ENCODE data around the gene IGFBP5. TPM values are rescaled to one million over a fixed set of nuclear protein-coding genes. Genes with fewer than 3 reads are reported as not detected.

Gene IGFBP5
- polyA plus RNA-seq, 1 of the 3 experiments (the other 2 are of a cell fraction), result 323 TPM

DNA sequence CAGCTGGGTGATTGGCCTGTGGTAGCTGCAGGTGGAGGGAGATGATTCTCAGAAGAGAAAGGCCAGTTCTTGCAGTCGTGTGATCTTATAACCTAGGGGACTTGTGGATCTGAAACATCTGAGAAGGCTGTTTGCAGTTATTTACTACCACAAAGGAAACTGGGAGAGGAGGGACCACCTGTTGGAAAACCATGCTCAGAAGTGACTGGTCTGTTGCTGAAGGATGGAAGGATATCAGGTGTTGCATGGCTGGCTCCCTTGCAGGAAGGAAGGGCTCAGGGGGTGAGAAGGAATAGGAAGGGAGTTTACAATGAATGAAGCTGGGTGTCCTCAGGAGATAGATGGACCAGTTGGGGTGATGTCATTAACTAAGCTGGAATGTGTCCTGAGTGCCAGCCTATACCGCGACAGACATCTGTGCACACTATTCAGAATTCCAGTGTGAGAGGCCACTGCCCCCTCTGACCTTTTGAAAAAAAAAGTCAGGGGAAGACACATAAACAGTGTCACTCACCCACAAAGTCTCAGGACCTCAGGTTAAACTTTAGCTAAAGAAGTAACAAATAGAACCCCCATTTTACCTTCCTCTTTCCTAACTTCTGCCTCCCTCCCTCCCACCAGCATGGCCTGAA, 44.6 kb downstream of the IGFBP5 start:
- DNase-seq, result no peak
- ChIA-PET POLR2A (no interaction called here), CTCF (interaction anchor here (0.8 to 24.7 kb wide), 7 partner anchors 11 to 1062 kb away, joined by 3 to 614 read pairs (median 5); partner anchors contain the start of gene IGFBP2)

DNA sequence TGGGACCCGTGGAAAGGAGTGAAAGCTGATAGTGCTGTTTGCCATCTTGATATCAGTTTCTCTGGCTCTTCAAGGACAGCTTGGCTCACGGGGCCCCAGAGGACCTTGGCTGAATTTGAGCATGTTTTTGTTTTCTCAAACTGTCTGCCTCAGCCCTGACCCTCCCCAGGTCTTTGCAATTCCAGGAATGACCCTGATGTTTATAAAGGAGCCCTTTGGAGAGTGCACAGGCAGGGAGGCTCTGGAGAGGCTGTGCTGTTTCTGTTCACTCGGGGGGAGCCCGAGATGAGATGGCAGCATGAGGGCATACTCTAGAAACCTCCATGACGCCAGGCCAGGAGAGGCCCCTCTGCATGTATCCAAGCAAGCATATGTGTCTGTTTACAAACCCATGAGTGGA, 45.8 kb downstream of the IGFBP5 start:
- H2AFZ ChIP-seq (ENCODE audit: low read depth), result no peak overlapping the region
- ChIA-PET CTCF (interaction anchor here (10.2 to 24.7 kb wide), 2 partner anchors 16 to 128 kb away, joined by 76 to 614 read pairs; no protein-coding TSS in a partner anchor), POLR2A (no interaction called here)
- no peak overlapping the region for H3K27ac ChIP-seq (ENCODE audit: low read depth in 2 of 2, low read length in 1 of 2)
- no peak overlapping the region for H3K4me2 ChIP-seq
- no peak for DNase-seq
- no peaks in the 10 kb centered on the region for H3K9me3 ChIP-seq
- no peak for TF ChIP-seq FOSL2 (IDR thresholded peaks at IDR 0.05; ENCODE audit: borderline replicate concordance, low read depth)
- TF ChIP-seq, protein P1, sequence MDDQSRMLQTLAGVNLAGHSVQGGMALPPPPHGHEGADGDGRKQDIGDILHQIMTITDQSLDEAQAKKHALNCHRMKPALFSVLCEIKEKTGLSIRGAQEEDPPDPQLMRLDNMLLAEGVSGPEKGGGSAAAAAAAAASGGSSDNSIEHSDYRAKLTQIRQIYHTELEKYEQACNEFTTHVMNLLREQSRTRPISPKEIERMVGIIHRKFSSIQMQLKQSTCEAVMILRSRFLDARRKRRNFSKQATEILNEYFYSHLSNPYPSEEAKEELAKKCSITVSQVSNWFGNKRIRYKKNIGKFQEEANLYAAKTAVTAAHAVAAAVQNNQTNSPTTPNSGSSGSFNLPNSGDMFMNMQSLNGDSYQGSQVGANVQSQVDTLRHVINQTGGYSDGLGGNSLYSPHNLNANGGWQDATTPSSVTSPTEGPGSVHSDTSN (IDR thresholded peaks at IDR 0.05), result no peak
- TF ChIP-seq, protein P2, sequence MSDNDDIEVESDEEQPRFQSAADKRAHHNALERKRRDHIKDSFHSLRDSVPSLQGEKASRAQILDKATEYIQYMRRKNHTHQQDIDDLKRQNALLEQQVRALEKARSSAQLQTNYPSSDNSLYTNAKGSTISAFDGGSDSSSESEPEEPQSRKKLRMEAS (IDR thresholded peaks at IDR 0.05; ENCODE audit: low read depth), result no peak
- no peak for TF ChIP-seq ELF1 (IDR thresholded peaks at IDR 0.05)
- TF ChIP-seq YY1 (IDR thresholded peaks at IDR 0.05; ENCODE audit: low read depth), result no peak
- TF ChIP-seq, protein P3, sequence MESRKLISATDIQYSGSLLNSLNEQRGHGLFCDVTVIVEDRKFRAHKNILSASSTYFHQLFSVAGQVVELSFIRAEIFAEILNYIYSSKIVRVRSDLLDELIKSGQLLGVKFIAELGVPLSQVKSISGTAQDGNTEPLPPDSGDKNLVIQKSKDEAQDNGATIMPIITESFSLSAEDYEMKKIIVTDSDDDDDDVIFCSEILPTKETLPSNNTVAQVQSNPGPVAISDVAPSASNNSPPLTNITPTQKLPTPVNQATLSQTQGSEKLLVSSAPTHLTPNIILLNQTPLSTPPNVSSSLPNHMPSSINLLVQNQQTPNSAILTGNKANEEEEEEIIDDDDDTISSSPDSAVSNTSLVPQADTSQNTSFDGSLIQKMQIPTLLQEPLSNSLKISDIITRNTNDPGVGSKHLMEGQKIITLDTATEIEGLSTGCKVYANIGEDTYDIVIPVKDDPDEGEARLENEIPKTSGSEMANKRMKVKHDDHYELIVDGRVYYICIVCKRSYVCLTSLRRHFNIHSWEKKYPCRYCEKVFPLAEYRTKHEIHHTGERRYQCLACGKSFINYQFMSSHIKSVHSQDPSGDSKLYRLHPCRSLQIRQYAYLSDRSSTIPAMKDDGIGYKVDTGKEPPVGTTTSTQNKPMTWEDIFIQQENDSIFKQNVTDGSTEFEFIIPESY (IDR thresholded peaks at IDR 0.05; ENCODE audit: borderline replicate concordance, low read depth), result no peak
- TF ChIP-seq NFIC (IDR thresholded peaks at IDR 0.05; ENCODE audit: borderline replicate concordance), result no peak
- TF ChIP-seq, protein P4, sequence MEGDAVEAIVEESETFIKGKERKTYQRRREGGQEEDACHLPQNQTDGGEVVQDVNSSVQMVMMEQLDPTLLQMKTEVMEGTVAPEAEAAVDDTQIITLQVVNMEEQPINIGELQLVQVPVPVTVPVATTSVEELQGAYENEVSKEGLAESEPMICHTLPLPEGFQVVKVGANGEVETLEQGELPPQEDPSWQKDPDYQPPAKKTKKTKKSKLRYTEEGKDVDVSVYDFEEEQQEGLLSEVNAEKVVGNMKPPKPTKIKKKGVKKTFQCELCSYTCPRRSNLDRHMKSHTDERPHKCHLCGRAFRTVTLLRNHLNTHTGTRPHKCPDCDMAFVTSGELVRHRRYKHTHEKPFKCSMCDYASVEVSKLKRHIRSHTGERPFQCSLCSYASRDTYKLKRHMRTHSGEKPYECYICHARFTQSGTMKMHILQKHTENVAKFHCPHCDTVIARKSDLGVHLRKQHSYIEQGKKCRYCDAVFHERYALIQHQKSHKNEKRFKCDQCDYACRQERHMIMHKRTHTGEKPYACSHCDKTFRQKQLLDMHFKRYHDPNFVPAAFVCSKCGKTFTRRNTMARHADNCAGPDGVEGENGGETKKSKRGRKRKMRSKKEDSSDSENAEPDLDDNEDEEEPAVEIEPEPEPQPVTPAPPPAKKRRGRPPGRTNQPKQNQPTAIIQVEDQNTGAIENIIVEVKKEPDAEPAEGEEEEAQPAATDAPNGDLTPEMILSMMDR (IDR thresholded peaks at IDR 0.05), result no peak
- no peak for TF ChIP-seq RXRA (IDR thresholded peaks at IDR 0.05; ENCODE audit: borderline replicate concordance, low read depth)
- no peak for TF ChIP-seq GATA2 (CRISPR knock-in tag; IDR thresholded peaks at IDR 0.05)
- no peak for TF ChIP-seq FOXM1 (IDR thresholded peaks at IDR 0.05; ENCODE audit: low read depth)
- no peak for TF ChIP-seq EZH2phosphoT487 (IDR thresholded peaks at IDR 0.05; ENCODE audit: borderline replicate concordance, low read depth)
- TF ChIP-seq, protein P5, sequence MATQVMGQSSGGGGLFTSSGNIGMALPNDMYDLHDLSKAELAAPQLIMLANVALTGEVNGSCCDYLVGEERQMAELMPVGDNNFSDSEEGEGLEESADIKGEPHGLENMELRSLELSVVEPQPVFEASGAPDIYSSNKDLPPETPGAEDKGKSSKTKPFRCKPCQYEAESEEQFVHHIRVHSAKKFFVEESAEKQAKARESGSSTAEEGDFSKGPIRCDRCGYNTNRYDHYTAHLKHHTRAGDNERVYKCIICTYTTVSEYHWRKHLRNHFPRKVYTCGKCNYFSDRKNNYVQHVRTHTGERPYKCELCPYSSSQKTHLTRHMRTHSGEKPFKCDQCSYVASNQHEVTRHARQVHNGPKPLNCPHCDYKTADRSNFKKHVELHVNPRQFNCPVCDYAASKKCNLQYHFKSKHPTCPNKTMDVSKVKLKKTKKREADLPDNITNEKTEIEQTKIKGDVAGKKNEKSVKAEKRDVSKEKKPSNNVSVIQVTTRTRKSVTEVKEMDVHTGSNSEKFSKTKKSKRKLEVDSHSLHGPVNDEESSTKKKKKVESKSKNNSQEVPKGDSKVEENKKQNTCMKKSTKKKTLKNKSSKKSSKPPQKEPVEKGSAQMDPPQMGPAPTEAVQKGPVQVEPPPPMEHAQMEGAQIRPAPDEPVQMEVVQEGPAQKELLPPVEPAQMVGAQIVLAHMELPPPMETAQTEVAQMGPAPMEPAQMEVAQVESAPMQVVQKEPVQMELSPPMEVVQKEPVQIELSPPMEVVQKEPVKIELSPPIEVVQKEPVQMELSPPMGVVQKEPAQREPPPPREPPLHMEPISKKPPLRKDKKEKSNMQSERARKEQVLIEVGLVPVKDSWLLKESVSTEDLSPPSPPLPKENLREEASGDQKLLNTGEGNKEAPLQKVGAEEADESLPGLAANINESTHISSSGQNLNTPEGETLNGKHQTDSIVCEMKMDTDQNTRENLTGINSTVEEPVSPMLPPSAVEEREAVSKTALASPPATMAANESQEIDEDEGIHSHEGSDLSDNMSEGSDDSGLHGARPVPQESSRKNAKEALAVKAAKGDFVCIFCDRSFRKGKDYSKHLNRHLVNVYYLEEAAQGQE (IDR thresholded peaks at IDR 0.05; ENCODE audit: low read depth, low read length), result no peak
- H4K20me1 ChIP-seq (ENCODE audit: insufficient read depth), result peaks cover 11% of the 10 kb centered on the region
- peaks cover 77% of the 10 kb centered on the region for H3K79me2 ChIP-seq (ENCODE audit: insufficient read depth)
- WGBS (ENCODE audit: low lambda C conversion rate), result 93% methylated on average over 5 of the region's 5 CpGs
- no peak overlapping the region for H3K9ac ChIP-seq
- no peaks in the 10 kb centered on the region for H3K9me2 ChIP-seq
- no peak overlapping the region for H3K4me3 ChIP-seq (ENCODE audit: low read depth in 2 of 2, low read length in 1 of 2)
- no peaks in the 10 kb centered on the region for H3K27me3 ChIP-seq (ENCODE audit: insufficient read depth)
- peaks cover 9 to 43% of the 10 kb centered on the region in 2 experiments for H3K4me1 ChIP-seq (ENCODE audit: control insufficient read depth in 1 of 2, insufficient read depth in 2 of 2, low read depth in 1 of 2, low read length in 1 of 2)
- peaks cover 5% of the 10 kb centered on the region for H3F3A ChIP-seq (replicated peaks; ENCODE audit: insufficient read depth)
- H3K36me3 ChIP-seq (replicated peaks in 1 of 2; ENCODE audit: control insufficient read depth in 1 of 2, insufficient read depth in 2 of 2, low read length in 1 of 2), result peaks cover 0 to 9% of the 10 kb centered on the region in 2 experiments

More for the DNA sequence above, 44.6 kb downstream of the IGFBP5 start:
- no peak overlapping the region for H3K9ac ChIP-seq
- H3K36me3 ChIP-seq (replicated peaks in 1 of 2; ENCODE audit: control insufficient read depth in 1 of 2, insufficient read depth in 2 of 2, low read length in 1 of 2), result peaks cover 0 to 9% of the 10 kb centered on the region in 2 experiments
- TF ChIP-seq TEAD4 (IDR thresholded peaks at IDR 0.05; ENCODE audit: borderline replicate concordance, insufficient read depth) (no peak), SIN3A (IDR thresholded peaks at IDR 0.05; ENCODE audit: borderline replicate concordance, low read depth, low read length) (no peak), ELF1 (IDR thresholded peaks at IDR 0.05) (no peak)
- H3K9me2 ChIP-seq, result no peaks in the 10 kb centered on the region
- no peak overlapping the region for H3K4me3 ChIP-seq (ENCODE audit: low read depth in 2 of 2, low read length in 1 of 2)
- H3K27me3 ChIP-seq (ENCODE audit: insufficient read depth), result no peaks in the 10 kb centered on the region
- peaks cover 5% of the 10 kb centered on the region for H3F3A ChIP-seq (replicated peaks; ENCODE audit: insufficient read depth)
- no peak overlapping the region for H2AFZ ChIP-seq (ENCODE audit: low read depth)
- peaks cover 5 to 44% of the 10 kb centered on the region in 2 experiments for H3K4me1 ChIP-seq (ENCODE audit: control insufficient read depth in 1 of 2, insufficient read depth in 2 of 2, low read depth in 1 of 2, low read length in 1 of 2)
- H3K79me2 ChIP-seq (ENCODE audit: insufficient read depth), result peaks cover 72% of the 10 kb centered on the region
- peak overlapping the region; percentile 31 to 58; a peak in 3 of 4 replicates for H3K27ac ChIP-seq (ENCODE audit: low read depth in 2 of 2, low read length in 1 of 2)
- H3K4me2 ChIP-seq, result peak overlapping the region; percentile 25; the same call in 1 of the 2 replicates
- H4K20me1 ChIP-seq (ENCODE audit: insufficient read depth), result peaks cover 11% of the 10 kb centered on the region
- WGBS (ENCODE audit: low lambda C conversion rate), result 96% methylated on average over 3 of the region's 3 CpGs
- H3K9me3 ChIP-seq, result no peaks in the 10 kb centered on the region
